Measurements from ENCODE around the gene OGFOD2.
A peak's percentile ranks its signal among the peaks of the same experiment; 100 is the strongest.

Gene OGFOD2

GRCh38 chr12:122976648-122976975 lies 1.6 kb downstream of the OGFOD2 start:
- Histone ChIP-seq H3K36me3 (peaks cover 12% of the 10 kb centered on the region), H3K4me3 (ENCODE audit: low read depth, low read length) (no peak overlapping the region), H3K27me3 (ENCODE audit: insufficient read depth, low read depth, severe bottlenecking) (no peaks in the 10 kb centered on the region), H3K9me3 (ENCODE audit: severe bottlenecking) (no peaks in the 10 kb centered on the region), H3K27ac (no peak overlapping the region)
- TF ChIP-seq, protein P1, sequence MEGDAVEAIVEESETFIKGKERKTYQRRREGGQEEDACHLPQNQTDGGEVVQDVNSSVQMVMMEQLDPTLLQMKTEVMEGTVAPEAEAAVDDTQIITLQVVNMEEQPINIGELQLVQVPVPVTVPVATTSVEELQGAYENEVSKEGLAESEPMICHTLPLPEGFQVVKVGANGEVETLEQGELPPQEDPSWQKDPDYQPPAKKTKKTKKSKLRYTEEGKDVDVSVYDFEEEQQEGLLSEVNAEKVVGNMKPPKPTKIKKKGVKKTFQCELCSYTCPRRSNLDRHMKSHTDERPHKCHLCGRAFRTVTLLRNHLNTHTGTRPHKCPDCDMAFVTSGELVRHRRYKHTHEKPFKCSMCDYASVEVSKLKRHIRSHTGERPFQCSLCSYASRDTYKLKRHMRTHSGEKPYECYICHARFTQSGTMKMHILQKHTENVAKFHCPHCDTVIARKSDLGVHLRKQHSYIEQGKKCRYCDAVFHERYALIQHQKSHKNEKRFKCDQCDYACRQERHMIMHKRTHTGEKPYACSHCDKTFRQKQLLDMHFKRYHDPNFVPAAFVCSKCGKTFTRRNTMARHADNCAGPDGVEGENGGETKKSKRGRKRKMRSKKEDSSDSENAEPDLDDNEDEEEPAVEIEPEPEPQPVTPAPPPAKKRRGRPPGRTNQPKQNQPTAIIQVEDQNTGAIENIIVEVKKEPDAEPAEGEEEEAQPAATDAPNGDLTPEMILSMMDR (IDR thresholded peaks at IDR 0.05; ENCODE audit: low read depth, low read length): no peak
- DNase-seq: no peak

DNA sequence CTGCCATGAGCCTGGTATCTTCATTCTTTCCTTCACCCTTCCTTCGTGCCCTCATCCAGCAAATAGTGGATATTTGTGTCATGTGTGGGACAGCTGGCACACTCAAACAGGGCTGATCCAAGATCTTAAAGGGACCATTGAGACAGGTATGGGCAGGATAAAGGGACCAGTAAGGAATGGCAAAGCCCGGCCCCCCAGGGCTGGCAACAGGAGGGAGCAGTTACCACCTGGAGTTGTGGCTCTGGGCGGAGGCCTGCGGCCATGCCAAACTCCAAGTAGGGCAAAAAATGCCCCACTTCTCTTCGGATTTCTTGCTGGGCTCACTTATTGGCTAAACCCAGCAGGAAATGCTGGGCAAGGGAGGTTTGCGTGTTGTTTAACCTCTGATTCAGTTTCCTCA lies 2.1 kb downstream of the OGFOD2 start:
- DNase-seq: no peak
- TF ChIP-seq, protein P1 (IDR thresholded peaks at IDR 0.05; ENCODE audit: low read depth, low read length): no peak
- Histone ChIP-seq H3K27ac (no peak overlapping the region), H3K4me3 (ENCODE audit: low read depth, low read length) (no peak overlapping the region), H3K36me3 (peaks cover 18% of the 10 kb centered on the region), H3K27me3 (ENCODE audit: insufficient read depth, low read depth, severe bottlenecking) (no peaks in the 10 kb centered on the region), H3K9me3 (ENCODE audit: severe bottlenecking) (no peaks in the 10 kb centered on the region)

GRCh38 chr12:122977655-122978392 lies 2.8 kb downstream of the OGFOD2 start:
- Histone ChIP-seq H3K36me3 (peaks cover 24% of the 10 kb centered on the region), H3K9me3 (ENCODE audit: severe bottlenecking) (no peaks in the 10 kb centered on the region), H3K27me3 (ENCODE audit: insufficient read depth, low read depth, severe bottlenecking) (no peaks in the 10 kb centered on the region), H3K27ac (no peak overlapping the region), H3K4me3 (ENCODE audit: low read depth, low read length) (no peak overlapping the region)
- no peak for DNase-seq
- TF ChIP-seq, protein P1 (IDR thresholded peaks at IDR 0.05; ENCODE audit: low read depth, low read length): no peak

- no peak for DNase-seq
- Histone ChIP-seq H3K4me3 (ENCODE audit: low read depth, low read length) (no peak overlapping the region), H3K36me3 (peaks cover 28% of the 10 kb centered on the region), H3K9me3 (ENCODE audit: severe bottlenecking) (no peaks in the 10 kb centered on the region), H3K27me3 (ENCODE audit: insufficient read depth, low read depth, severe bottlenecking) (no peaks in the 10 kb centered on the region), H3K27ac (no peak overlapping the region)
- TF ChIP-seq, protein P1 (IDR thresholded peaks at IDR 0.05; ENCODE audit: low read depth, low read length): no peak
Measured at GRCh38 chr12:122978507-122978955, 3.5 kb downstream of the OGFOD2 start.

- Histone ChIP-seq H3K9me3 (ENCODE audit: severe bottlenecking) (no peaks in the 10 kb centered on the region), H3K27ac (no peak overlapping the region), H3K4me3 (ENCODE audit: low read depth, low read length) (peak overlapping the region; percentile 48), H3K36me3 (peaks cover 28% of the 10 kb centered on the region), H3K27me3 (ENCODE audit: insufficient read depth, low read depth, severe bottlenecking) (no peaks in the 10 kb centered on the region)
- no peak for DNase-seq
- TF ChIP-seq, protein P1 (IDR thresholded peaks at IDR 0.05; ENCODE audit: low read depth, low read length): no peak
Measured at GRCh38 chr12:122979001-122979907, 4.2 kb downstream of the OGFOD2 start.

Measured in WERI-Rb-1 (cell line).